Effector CD8-positive, alpha-beta T cell (primary cell): ENCODE data around the gene TRIM46.

Experiments
- DNase-seq: peaks from one replicate; lab custom pipeline; 2025; lab: John Stamatoyannopoulos, UW
- total RNA-seq, 4 experiments: gene quantifications; one replicate each; lab custom pipeline; 2026; lab: John Stamatoyannopoulos, UW

Gene TRIM46, protein sequence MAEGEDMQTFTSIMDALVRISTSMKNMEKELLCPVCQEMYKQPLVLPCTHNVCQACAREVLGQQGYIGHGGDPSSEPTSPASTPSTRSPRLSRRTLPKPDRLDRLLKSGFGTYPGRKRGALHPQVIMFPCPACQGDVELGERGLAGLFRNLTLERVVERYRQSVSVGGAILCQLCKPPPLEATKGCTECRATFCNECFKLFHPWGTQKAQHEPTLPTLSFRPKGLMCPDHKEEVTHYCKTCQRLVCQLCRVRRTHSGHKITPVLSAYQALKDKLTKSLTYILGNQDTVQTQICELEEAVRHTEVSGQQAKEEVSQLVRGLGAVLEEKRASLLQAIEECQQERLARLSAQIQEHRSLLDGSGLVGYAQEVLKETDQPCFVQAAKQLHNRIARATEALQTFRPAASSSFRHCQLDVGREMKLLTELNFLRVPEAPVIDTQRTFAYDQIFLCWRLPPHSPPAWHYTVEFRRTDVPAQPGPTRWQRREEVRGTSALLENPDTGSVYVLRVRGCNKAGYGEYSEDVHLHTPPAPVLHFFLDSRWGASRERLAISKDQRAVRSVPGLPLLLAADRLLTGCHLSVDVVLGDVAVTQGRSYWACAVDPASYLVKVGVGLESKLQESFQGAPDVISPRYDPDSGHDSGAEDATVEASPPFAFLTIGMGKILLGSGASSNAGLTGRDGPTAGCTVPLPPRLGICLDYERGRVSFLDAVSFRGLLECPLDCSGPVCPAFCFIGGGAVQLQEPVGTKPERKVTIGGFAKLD
- 2.5 to 7.2 (median 4.9) reads per million in 4 experiments for total RNA-seq

GRCh38 chr1:155173478-155174323, at the start of gene TRIM46:
Gene TRIM46 (plus strand): TSS chr1:155173849. CDS start chr1:155173967, 118 bp downstream.
- peak; percentile 38 for DNase-seq

- no peak for DNase-seq
These were observed 48.9 kb upstream of the TRIM46 start for GRCh38 chr1:155124503-155125463.

GRCh38 chr1:155125511-155125945, 48.1 kb upstream of the TRIM46 start:
- DNase-seq: no peak

DNA sequence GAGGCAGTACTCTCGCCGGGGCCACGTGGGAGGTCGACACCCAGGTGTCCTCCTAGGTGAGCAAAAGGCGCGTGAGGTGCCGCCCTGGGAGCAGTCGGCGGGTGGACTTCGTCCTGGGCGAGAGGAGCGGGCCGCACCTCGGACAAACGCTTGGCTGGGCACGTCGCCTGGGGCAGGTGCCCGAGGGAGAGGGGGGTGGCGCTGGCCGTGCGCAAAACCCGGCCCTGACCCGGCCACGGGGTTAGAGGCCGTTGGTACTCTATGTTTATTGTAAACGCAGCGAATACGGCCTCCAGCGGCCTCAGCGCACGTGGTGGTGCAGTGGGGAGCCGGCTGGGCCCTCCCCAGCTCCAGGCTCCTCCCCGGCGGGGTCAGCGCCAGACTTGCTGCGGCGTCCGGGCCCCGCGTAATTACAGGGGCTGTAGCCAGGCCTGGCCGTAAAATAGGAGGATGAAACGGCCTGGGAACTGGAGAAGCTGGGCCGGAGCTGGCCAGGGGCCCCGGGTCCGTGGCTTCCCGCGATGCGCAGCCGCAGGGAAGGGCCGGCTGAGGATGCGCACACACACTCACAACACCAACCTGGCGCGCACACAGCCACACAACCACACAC, 47.6 kb upstream of the TRIM46 start:
- DNase-seq: no peak

- no peak for DNase-seq
These were observed 47.0 kb upstream of the TRIM46 start for GRCh38 chr1:155126556-155127104.

- DNase-seq: peak; percentile 34
These were observed 46.3 kb upstream of the TRIM46 start, which contains the start of gene EFNA1 for GRCh38 chr1:155127105-155127966. Gene EFNA1 (plus strand): TSS chr1:155127876. CDS start chr1:155127978, 102 bp downstream.

GRCh38 chr1:155127967-155128754, 45.5 kb upstream of the TRIM46 start:
- no peak for DNase-seq

- DNase-seq: no peak
These were observed 44.7 kb upstream of the TRIM46 start for GRCh38 chr1:155128755-155129473.

DNA sequence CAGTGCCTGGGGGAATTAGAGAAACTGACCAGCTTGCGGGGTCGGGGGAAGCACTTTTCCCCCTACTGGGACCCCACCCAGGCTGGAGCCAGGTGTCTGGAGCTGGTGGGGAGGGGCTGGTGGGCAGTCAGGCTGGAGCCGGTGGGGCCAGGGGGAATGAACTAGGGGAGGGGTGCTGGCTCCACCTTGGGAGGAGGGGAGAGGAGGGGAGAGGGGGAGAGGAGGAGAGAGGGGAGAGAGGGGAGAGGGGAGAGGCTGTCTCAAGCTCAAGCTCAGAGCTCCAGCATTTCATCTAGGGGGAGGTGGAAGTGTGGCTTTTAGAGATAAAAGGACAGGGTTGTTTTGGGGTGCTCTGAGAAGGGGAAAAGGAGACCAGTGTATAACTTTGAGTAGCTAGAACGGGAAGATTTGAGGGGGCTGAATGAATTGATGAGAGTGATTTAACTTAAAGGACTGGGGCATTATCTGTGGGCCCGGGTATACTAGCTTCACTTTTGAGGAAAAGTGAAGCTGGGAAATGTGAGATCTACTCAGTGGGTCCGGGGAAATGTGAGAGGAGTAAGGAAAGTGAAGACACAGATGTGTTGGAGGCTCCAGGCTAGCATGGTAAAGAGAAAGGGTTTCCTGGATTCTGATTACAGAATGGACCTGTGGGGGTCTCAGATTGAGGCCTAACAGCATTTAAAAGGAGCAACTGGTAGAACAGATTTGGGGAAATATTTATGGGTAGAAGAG, 43.2 kb upstream of the TRIM46 start:
- no peak for DNase-seq

- no peak for DNase-seq
These were observed 42.4 kb upstream of the TRIM46 start for GRCh38 chr1:155131285-155131684.

- DNase-seq: no peak
These were observed 41.8 kb upstream of the TRIM46 start for GRCh38 chr1:155131856-155132255.

- DNase-seq: no peak
These were observed 39.8 kb upstream of the TRIM46 start for GRCh38 chr1:155133799-155134281.

GRCh38 chr1:155134322-155134721, 39.3 kb upstream of the TRIM46 start:
- DNase-seq: no peak

- no peak for DNase-seq
These were observed 38.7 kb upstream of the TRIM46 start for GRCh38 chr1:155134880-155135414.

DNA sequence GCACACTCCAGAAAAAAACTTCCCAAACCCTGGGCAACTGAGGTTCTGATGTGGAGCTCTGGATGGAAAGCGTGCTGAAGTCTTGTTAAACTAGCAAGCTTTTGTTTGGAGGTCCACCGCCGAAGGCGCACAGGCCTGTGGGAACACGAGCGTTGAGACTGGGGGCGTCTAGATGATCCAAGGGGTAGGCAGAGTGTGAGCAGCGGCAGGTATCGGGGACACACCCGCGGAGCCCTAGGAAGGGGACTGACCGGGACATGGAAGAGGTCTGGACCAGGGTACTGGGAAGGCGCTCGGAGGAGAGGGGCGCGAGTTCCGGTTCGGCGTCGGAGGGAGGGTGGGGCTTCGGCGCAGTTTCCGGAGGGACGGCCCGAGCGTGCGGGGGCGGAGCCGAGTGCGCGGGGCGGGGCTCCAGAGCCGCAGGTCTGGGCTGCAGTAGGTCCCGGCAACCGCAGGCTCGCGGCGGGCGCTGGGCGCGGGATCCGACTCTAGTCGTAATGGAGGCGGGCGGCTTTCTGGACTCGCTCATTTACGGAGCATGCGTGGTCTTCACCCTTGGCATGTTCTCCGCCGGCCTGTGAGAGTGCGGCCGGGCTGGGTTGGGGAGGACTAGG, 38.1 kb upstream of the TRIM46 start, which contains the start of gene SLC50A1:
Gene SLC50A1 (plus strand): TSS at position 438 of the 614 bp plus-strand sequence. CDS start 60 bp downstream, at position 498.
- peak; percentile 86 for DNase-seq

GRCh38 chr1:155136748-155137147, 36.9 kb upstream of the TRIM46 start:
- DNase-seq: no peak
